ENCODE data around the gene RBM25. TPM values are rescaled to one million over a fixed set of nuclear protein-coding genes. Genes with fewer than 3 reads are reported as not detected.

RBM25 gene
- total and polyA plus RNA-seq, 2 experiments from 2014 or later, result 17.7 to 52.9 TPM

DNA sequence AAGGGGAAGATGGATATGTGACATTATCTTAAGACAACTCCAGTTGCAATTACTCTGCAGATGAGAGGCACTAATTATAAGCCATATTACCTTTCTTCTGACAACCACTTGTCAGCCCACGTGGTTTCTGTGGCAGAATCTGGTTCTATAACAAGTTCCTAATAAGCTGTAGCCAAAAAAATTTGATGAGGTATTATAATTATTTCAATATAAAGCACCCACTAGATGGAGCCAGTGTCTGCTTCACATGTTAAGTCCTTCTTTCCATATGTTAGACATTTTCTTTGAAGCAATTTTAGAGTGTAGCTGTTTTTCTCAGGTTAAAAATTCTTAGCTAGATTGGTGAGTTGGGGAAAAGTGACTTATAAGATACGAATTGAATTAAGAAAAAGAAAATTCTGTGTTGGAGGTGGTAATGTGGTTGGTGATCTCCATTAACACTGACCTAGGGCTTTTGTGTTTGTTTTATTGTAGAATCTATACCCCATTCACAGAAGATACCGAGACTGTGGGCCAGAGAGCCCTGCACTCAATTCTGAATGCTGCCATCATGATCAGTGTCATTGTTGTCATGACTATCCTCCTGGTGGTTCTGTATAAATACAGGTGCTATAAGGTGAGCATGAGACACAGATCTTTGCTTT is 114.9 kb downstream of the RBM25 start:
- Histone ChIP-seq H3K4me3 (no peak overlapping the region), H3K27ac (no peak overlapping the region), H3F3A (ENCODE audit: insufficient read depth) (no peaks in the 10 kb centered on the region; the same call in 1 of the 2 replicates), H3K27me3 (replicated peaks; ENCODE audit: insufficient read depth) (no peaks in the 10 kb centered on the region), H3K9me2 (ENCODE audit: insufficient read depth) (no peaks in the 10 kb centered on the region), H3K4me2 (ENCODE audit: unreplicated experiment) (no peak overlapping the region), H2AFZ (no peak overlapping the region), H3K79me2 (ENCODE audit: insufficient read depth) (no peaks in the 10 kb centered on the region), H3K36me3 (ENCODE audit: low read depth) (peaks cover 40% of the 10 kb centered on the region; the same call in 1 of the 2 replicates), H4K20me1 (ENCODE audit: insufficient read depth) (no peaks in the 10 kb centered on the region), H3K9ac (no peak overlapping the region), H3K4me1 (ENCODE audit: insufficient read depth) (no peaks in the 10 kb centered on the region), H3K9me3 (ENCODE audit: low read depth) (no peaks in the 10 kb centered on the region)
- 42 to 43% methylated on average over 3 of the region's 3 CpGs for WGBS, 2 experiments (ENCODE audit: low coverage in 1 of 2, low lambda C conversion rate in 2 of 2, missing lambda C conversion rate in 2 of 2)
- TF ChIP-seq EZH2 (IDR thresholded peaks at IDR 0.05; ENCODE audit: insufficient read depth, poor library complexity, severe bottlenecking) (no peak), EZH2phosphoT487 (IDR thresholded peaks at IDR 0.05; ENCODE audit: insufficient read depth, low read depth) (no peak)
- in situ Hi-C loops (cut with MboI), result no loop called here
- DNase-seq, result peak; percentile 70

Small RNA genes within 50 kb of the gene (small RNA-seq; reads per million reads assigned to genes)
- not detected for gene RN7SL586P (ENCODE audit: low read depth, low replicate concordance)

Other genes starting within 250 kb of the RBM25 start
- 7.9 and 13.4 TPM in 2 replicates for gene DPF3, start 164.4 kb upstream of the RBM25 start, total RNA-seq (2014; rRNA removed; shearing (Covaris generic))
- gene DPF3, start 164.4 kb upstream of the RBM25 start, polyA plus RNA-seq (2016; fragmentation: Nextera tagmentation; extraction: Ambion mirVana), result 6.8 and 7.7 TPM in 2 replicates
- 20.4 and 21.9 TPM in 2 replicates for gene DCAF4, start 132.1 kb upstream of the RBM25 start, total RNA-seq (2014; rRNA removed; shearing (Covaris generic))
- 17.1 and 17.7 TPM in 2 replicates for gene DCAF4, start 132.1 kb upstream of the RBM25 start, polyA plus RNA-seq (2016; fragmentation: Nextera tagmentation; extraction: Ambion mirVana)
- gene ZFYVE1, start 31.4 kb upstream of the RBM25 start, total RNA-seq (2014; rRNA removed; shearing (Covaris generic)), result 16.4 and 18.3 TPM in 2 replicates
- 15.6 and 16.4 TPM in 2 replicates for gene ZFYVE1, start 31.4 kb upstream of the RBM25 start, polyA plus RNA-seq (2016; fragmentation: Nextera tagmentation; extraction: Ambion mirVana)
- 49.5 and 81.9 TPM in 2 replicates for gene PSEN1, start 78.0 kb downstream of the RBM25 start, total RNA-seq (2014; rRNA removed; shearing (Covaris generic))
- gene PSEN1, start 78.0 kb downstream of the RBM25 start, polyA plus RNA-seq (2016; fragmentation: Nextera tagmentation; extraction: Ambion mirVana), result 46.3 and 46.6 TPM in 2 replicates
- gene PAPLN, start 179.0 kb downstream of the RBM25 start, total RNA-seq (2014; rRNA removed; shearing (Covaris generic)), result 0.22 and 1.0 TPM in 2 replicates
- gene PAPLN, start 179.0 kb downstream of the RBM25 start, polyA plus RNA-seq (2016; fragmentation: Nextera tagmentation; extraction: Ambion mirVana), result 0.51 and 0.98 TPM in 2 replicates

All from GM23248 (cell line).